H7 (cell line): ENCODE measurements around the gene PDE6H. TPM values are rescaled to one million over a fixed set of nuclear protein-coding genes. Genes with fewer than 3 reads are reported as not detected.
A peak's percentile ranks its signal among the peaks of the same experiment; 100 is the strongest.

Experiments
- DNase-seq: peaks from one replicate; pipeline ENCODE4 v3.0.0; 2012
- H3K27me3 ChIP-seq: 2 replicates; pipeline ENCODE4 v1.6.0; 2011; ENCODE audit warnings: mild to moderate bottlenecking, low read length; ENCODE audit not compliant: control insufficient read depth, insufficient read depth
- H3K36me3 ChIP-seq: replicated peaks from 2 replicates; pipeline ENCODE4 v1.5.1; 2011; ENCODE audit warnings: low read length; ENCODE audit not compliant: control insufficient read depth, insufficient read depth
- H3K4me3 ChIP-seq: 2 replicates; pipeline ENCODE4 v1.5.1; 2011; ENCODE audit warnings: low read depth, mild to moderate bottlenecking, control low read depth, low read length, moderate library complexity; ENCODE audit not compliant: insufficient read depth
- total RNA-seq: library from RNA; depleted of rRNA; stranded (reverse); fragments of >200 nt; shearing (Covaris generic); gene quantifications from 2 replicates; pipeline ENCODE4 v1.2.3, GENCODE V29; 2014

The PDE6H gene
- total RNA-seq, 1 experiment from 2014 or later = not detected

- DNase-seq = no peak
- H3K27me3 ChIP-seq = no peaks in the 10 kb centered on the region
- no peaks in the 10 kb centered on the region for H3K36me3 ChIP-seq
- no peak overlapping the region for H3K4me3 ChIP-seq
Observed at GRCh38 chr12:14942196-14942931, 30.5 kb upstream of the PDE6H start.

DNA sequence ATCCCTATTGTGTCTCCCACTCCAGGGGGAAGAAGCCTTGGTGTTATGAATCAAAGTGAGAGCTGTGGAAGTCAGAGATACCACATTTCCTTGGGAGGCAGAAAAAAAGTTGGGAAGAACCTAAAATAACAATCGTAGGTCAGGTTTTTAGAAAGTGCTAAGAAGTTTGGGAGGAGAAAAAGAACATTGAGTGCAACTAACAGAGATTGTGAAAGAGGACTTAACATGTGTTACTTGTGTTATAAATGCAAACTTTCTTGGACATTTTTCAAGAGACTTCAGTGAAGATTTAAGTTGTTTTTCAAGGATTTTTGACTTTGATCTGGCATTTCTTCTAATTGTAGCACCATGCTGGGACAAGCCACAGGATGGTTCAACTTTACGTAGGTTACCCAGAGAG, 26.7 kb upstream of the PDE6H start:
- Histone ChIP-seq H3K36me3 (no peaks in the 10 kb centered on the region), H3K27me3 (no peaks in the 10 kb centered on the region), H3K4me3 (no peak overlapping the region)
- DNase-seq = no peak

- no peak for DNase-seq
- no peaks in the 10 kb centered on the region for H3K36me3 ChIP-seq
- H3K4me3 ChIP-seq = no peak overlapping the region
- no peaks in the 10 kb centered on the region for H3K27me3 ChIP-seq
Observed at GRCh38 chr12:14946861-14947260, 26.0 kb upstream of the PDE6H start.

- Histone ChIP-seq H3K36me3 (no peaks in the 10 kb centered on the region), H3K27me3 (no peaks in the 10 kb centered on the region), H3K4me3 (no peak overlapping the region)
- peak; percentile 11 for DNase-seq
Observed at GRCh38 chr12:14948672-14949071, 24.2 kb upstream of the PDE6H start.

- Histone ChIP-seq H3K4me3 (no peak overlapping the region), H3K36me3 (no peaks in the 10 kb centered on the region), H3K27me3 (no peaks in the 10 kb centered on the region)
- no peak for DNase-seq
Observed at GRCh38 chr12:14949631-14950030, 23.2 kb upstream of the PDE6H start.

DNA sequence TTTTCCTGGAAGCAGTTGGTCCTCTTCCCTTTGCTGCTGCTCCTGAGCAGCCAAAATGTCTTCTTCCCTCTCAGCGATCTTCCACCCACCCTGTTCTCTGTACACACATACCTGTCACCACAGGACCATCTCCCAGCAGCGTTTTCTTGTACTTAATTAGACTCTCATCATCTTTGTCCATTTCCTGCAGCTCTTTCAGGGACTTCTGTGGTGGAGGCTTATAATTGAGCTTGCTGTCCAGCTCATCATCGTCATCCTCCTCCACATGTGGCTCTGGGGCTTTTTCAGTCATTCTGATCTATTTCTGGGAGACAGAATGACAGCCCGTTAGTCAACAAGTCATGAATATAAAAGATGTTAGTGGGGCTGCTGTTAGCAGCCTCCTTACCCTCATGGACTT, 22.4 kb upstream of the PDE6H start:
- DNase-seq = no peak
- Histone ChIP-seq H3K27me3 (no peaks in the 10 kb centered on the region), H3K36me3 (no peaks in the 10 kb centered on the region), H3K4me3 (no peak overlapping the region)

DNA sequence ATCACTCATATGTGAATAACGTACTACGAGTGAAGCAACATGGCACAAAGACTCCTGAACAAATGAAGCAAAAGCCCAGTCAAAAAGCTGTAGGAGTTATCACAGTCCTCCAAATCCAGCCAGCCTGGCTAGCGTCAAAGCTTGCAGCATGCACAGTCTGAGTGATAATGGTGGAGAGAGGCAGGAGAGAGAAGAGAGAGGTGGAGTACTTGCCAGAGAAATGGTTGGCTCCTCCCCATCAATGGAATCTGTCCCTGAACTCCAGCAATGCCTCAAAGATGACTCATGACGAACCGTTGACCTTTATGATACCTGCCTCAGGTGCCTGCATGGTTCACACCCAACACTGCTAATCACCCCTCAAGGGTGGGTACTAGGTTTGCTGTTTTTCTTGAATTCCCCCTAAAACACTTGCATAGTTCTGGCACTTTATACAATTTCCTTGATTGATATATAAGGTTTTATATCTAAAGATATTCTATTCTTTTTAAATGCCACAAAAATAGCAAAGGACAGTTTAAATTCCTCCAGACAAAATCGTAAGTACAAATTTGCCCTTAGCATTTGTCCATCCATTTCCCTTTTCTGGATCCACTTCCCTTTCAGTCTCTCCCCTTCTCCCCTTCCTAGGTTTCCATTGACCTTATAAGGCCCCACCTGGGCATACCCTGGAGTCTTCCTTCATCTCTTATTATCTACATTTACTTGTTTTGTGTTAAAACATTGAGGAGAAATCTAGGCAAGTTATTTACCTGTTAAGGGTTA, 21.7 kb upstream of the PDE6H start:
- no peaks in the 10 kb centered on the region for H3K27me3 ChIP-seq
- no peak overlapping the region for H3K4me3 ChIP-seq
- no peak for DNase-seq
- H3K36me3 ChIP-seq = no peaks in the 10 kb centered on the region

DNA sequence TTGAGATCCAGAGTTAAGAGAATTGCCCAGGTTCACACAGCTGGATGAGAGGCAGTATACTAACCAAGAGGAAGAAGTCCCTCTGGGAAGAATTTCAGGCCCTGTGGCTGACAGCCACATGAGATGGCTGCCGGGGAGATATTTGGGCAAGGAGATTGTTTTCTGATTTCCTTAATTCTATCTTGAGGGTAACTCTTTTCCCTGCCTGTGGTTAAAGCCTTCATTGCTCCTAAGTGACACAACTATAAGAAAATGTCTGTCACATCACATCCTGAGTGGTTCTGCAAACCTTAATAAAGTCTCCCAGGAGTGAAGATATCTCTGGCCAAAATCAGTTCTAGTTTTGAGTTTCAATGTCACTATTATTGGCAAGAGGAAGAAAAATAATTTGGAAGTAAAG, 21.0 kb upstream of the PDE6H start:
- H3K36me3 ChIP-seq = no peaks in the 10 kb centered on the region
- no peak overlapping the region for H3K4me3 ChIP-seq
- DNase-seq = no peak
- H3K27me3 ChIP-seq = no peaks in the 10 kb centered on the region

GRCh38 chr12:14952299-14952921, 20.4 kb upstream of the PDE6H start:
- H3K27me3 ChIP-seq = no peaks in the 10 kb centered on the region
- H3K4me3 ChIP-seq = no peak overlapping the region
- DNase-seq = no peak
- no peaks in the 10 kb centered on the region for H3K36me3 ChIP-seq

GRCh38 chr12:14953752-14954151, 19.1 kb upstream of the PDE6H start:
- Histone ChIP-seq H3K36me3 (no peaks in the 10 kb centered on the region), H3K4me3 (no peak overlapping the region), H3K27me3 (no peaks in the 10 kb centered on the region)
- DNase-seq = no peak

DNA sequence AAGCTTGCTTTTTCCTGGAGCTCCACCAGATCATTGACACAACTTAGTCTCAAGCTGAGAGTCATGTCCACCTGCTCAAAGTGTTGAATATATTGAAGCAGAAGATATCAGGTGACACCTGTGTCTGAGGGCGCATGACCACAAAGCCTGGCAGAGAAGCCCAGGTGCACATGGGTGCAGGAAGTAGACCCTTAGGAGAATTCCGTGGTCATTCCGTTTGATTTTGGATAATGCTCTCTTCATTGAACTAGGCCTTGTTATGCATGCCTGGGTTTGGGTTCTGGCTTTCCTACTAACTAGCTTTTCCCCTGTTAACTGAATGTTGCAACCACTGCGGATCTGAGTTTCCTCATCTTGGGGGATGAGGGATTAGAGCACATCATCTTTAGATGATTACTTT, 18.6 kb upstream of the PDE6H start:
- no peak for DNase-seq
- Histone ChIP-seq H3K36me3 (no peaks in the 10 kb centered on the region), H3K4me3 (no peak overlapping the region), H3K27me3 (no peaks in the 10 kb centered on the region)

DNA sequence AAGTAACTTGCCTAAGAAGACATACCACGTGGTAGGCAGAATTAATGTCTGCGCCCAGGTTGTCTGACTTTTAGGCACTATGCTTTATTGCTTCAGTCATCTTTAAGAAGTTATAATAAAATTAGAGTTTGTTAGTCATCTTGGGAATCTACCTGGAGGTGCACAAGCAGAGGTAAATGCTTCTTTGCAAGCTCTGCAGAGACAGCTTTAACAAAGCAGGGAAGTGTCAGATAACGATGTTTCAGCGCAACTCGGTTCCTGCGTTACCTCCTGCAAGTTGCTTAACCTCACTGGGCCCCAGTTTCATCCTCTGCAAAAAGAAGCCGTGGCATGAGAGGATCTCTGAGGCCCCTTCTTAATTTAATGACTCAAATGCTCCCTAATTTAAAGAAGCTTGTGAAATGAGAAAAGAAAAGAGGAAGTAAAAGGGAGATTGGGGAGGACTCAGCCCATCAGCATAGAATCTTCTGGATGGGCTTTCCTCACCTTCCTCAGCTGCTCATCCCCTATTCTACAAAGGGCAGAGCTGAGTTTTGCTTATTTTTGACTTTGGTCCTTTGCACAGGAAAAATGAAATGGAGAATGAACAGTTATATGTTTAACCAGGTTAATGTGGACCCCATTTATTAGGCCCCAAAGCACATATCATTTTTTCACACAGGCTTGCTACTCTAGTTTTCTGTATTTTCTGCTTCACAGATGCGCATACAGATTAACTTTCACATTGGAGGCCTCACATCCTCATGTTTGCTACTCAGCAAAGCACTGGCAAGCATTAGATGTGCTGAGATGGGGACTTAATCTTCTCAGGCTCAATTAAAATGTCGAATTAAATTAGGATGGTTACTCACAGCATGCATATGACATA, 16.6 kb upstream of the PDE6H start:
- no peaks in the 10 kb centered on the region for H3K36me3 ChIP-seq
- H3K4me3 ChIP-seq = no peak overlapping the region
- no peaks in the 10 kb centered on the region for H3K27me3 ChIP-seq
- no peak for DNase-seq

DNA sequence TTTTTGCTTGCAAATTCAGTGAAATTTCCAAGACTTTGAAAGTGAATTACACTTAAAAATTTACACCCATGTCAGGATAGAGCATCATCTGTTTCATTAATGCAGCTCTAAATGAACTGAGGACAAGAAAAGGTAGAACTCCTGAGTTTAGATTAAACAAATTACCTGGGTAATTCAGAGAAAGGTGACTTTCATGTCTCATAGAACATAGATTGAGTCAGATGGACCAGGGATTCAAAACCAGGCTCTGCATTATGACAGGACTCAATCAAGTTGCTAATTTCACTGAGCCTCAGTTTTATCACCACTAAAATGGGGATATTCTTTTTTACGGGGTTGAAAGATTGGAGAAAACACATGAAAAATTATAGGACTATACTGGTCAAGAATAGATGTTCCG, 15.9 kb upstream of the PDE6H start:
- Histone ChIP-seq H3K36me3 (no peaks in the 10 kb centered on the region), H3K27me3 (no peaks in the 10 kb centered on the region), H3K4me3 (no peak overlapping the region)
- no peak for DNase-seq

DNA sequence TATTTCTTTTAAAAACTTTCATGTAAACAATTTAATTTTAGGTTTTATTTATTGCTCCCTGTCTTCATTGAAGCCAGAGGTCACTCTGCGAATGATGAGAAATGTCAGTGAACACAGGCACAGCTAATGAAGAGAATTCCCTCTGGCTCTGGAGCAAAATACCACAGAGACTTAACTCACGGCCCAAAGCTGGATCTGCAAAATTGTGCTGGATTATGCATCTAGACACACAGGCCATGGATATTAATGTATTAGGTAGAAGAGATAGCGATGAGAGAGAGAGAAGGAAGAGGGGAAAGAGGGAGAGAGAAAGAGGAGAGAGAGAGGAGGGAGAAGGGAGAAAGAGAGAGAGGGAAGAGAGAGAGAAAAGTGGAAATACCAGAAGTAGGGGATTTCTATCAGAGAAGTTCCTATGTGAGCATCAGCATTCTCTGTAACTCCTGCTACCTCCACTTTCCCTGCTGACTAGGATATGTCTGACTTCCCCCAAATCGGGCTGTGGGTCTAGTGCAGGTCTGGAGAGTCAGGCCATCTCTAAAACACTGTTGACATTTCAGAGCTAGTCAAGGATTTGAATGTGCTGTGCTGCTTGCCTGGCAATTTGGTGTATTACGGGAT, 15.2 kb upstream of the PDE6H start:
- no peak for DNase-seq
- H3K27me3 ChIP-seq = no peaks in the 10 kb centered on the region
- H3K4me3 ChIP-seq = no peak overlapping the region
- H3K36me3 ChIP-seq = no peaks in the 10 kb centered on the region
